GM12891 (cell line): Measurements from ENCODE around the gene FGF4.

ENCODE experiments used
- POLR2A ChIP-seq: IDR thresholded peaks from 2 replicates; pipeline ENCODE4 v1.6.1; 2011; ENCODE audit warnings: low read depth, low read length, control low read depth
- POLR2AphosphoS5 ChIP-seq: IDR thresholded peaks from 2 replicates; pipeline ENCODE4 v1.6.1; 2011; ENCODE audit warnings: low read depth, low read length, control low read depth
- TAF1 ChIP-seq: IDR thresholded peaks from 2 replicates; pipeline ENCODE4 v1.6.1; 2011; ENCODE audit warnings: low read depth, low read length, control low read depth

GRCh38 chr11:69810289-69811118 lies 35.4 kb upstream of the FGF4 start:
- no peak for TF ChIP-seq POLR2AphosphoS5
- TF ChIP-seq TAF1: no peak
- no peak for TF ChIP-seq POLR2A
